Suprapubic skin (tissue), 4 donors: ENCODE results near the gene MDK. TPM values are rescaled to one million over a fixed set of nuclear protein-coding genes. Genes with fewer than 3 reads are reported as not detected.
A peak's percentile ranks its signal among the peaks of the same experiment; 100 is the strongest.

Experiments
- DNase-seq, 2 donors: peaks; one replicate each; pipeline ENCODE4 v3.0.0-alpha.2; 2019; ENCODE audit warnings: low spot score in 2 of 2
- H3K27ac ChIP-seq: fragments of 200-600 bp; sonication (generic); one replicate; pipeline ENCODE4 v1.5.1; 2019
- H3K27me3 ChIP-seq: fragments of 200-600 bp; sonication (generic); one replicate; pipeline ENCODE4 v1.5.1; 2019
- H3K36me3 ChIP-seq: fragments of 200-600 bp; sonication (generic); one replicate; pipeline ENCODE4 v1.5.1; 2019
- H3K4me1 ChIP-seq: fragments of 200-600 bp; sonication (generic); one replicate; pipeline ENCODE4 v1.5.1; 2019
- H3K4me3 ChIP-seq: fragments of 200-600 bp; sonication (generic); one replicate; pipeline ENCODE4 v1.5.1; 2019; ENCODE audit warnings: mild to moderate bottlenecking
- H3K9me3 ChIP-seq: fragments of 200-600 bp; sonication (generic); one replicate; pipeline ENCODE4 v1.5.1; 2019
- EP300 ChIP-seq: sonication (generic); formaldehyde crosslinking; IDR thresholded peaks from one replicate; pipeline ENCODE4 v1.6.1; 2017; ENCODE audit warnings: antibody characterized with exemption
- POLR2A ChIP-seq, 2 donors: fragments of 450-650 bp; IDR thresholded peaks; one replicate each; pipeline ENCODE4 v1.6.1; 2017; ENCODE audit warnings: antibody characterized with exemption in 2 of 2, mild to moderate bottlenecking in 2 of 2, moderate library complexity in 2 of 2
- POLR2AphosphoS5 ChIP-seq, 3 donors: sonication (generic); formaldehyde crosslinking; IDR thresholded peaks; one replicate each; pipeline ENCODE4 v1.6.1; 2017; ENCODE audit warnings: antibody characterized with exemption in 3 of 3
- WGBS: methylation state at CpG from one replicate; pipeline ENCODE4 v1.1.5; 2018; 5-methylcytosine and 5-hydroxymethylcytosine counted together
- total RNA-seq, 4 donors: library from RNA; depleted of rRNA; stranded (reverse); fragments of >200 nt; gene quantifications; one replicate each; pipeline ENCODE4 v1.1.0, GENCODE V29; 2016
- TF ChIP-seq, protein P1 (sequence below), 2 donors: fragments of 200-600 bp in 1 of 2; fragments of 450-650 bp in 1 of 2; sonication (generic) in 1 of 2; IDR thresholded peaks; one replicate each; pipeline ENCODE4 v1.5.1; 2016 to 2019; ENCODE audit warnings: antibody characterized with exemption in 2 of 2, mild to moderate bottlenecking in 1 of 2, moderate library complexity in 1 of 2

The MDK gene
- total RNA-seq, 4 donors from 2014 or later: 9.1 to 22.6 (median 13.9) TPM

- peak overlapping the region; percentile 13 for H3K4me3 ChIP-seq
- H3K27me3 ChIP-seq: no peaks in the 10 kb centered on the region
- no peaks in the 10 kb centered on the region for H3K9me3 ChIP-seq
- H3K4me1 ChIP-seq: peaks cover 76% of the 10 kb centered on the region
- TF ChIP-seq EP300: no peak
- TF ChIP-seq, protein P1, sequence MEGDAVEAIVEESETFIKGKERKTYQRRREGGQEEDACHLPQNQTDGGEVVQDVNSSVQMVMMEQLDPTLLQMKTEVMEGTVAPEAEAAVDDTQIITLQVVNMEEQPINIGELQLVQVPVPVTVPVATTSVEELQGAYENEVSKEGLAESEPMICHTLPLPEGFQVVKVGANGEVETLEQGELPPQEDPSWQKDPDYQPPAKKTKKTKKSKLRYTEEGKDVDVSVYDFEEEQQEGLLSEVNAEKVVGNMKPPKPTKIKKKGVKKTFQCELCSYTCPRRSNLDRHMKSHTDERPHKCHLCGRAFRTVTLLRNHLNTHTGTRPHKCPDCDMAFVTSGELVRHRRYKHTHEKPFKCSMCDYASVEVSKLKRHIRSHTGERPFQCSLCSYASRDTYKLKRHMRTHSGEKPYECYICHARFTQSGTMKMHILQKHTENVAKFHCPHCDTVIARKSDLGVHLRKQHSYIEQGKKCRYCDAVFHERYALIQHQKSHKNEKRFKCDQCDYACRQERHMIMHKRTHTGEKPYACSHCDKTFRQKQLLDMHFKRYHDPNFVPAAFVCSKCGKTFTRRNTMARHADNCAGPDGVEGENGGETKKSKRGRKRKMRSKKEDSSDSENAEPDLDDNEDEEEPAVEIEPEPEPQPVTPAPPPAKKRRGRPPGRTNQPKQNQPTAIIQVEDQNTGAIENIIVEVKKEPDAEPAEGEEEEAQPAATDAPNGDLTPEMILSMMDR (IDR thresholded peaks at IDR 0.05): peak; percentile 76 to 92
- H3K36me3 ChIP-seq: no peaks in the 10 kb centered on the region
- no peak for DNase-seq
- H3K27ac ChIP-seq: peak overlapping the region; percentile 69
- WGBS: 46% methylated on average over 32 of the region's 33 CpGs
Measured at GRCh38 chr11:46352063-46352841, 29.2 kb upstream of the MDK start.

DNA sequence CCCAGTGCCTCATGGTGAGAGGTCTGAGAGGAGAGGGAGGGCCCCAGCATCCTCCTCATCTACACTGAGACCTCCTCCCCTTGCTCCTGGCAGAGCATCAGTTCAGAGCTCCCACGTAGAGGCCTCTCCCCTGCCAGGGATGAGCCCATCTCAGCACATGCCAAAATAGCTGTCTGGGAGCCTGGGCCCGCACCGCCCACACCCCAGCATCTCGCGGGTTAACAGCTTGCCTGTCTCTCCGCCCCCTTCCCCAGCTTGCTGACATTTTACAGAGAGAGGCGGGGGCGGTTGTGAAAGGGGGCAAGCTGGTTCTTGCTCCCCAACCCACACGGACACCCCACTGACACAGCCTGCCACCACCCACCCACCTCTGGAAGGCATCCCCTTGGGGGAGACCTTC is 27.8 kb upstream of the MDK start:
- H3K27ac ChIP-seq: peak overlapping the region; percentile 69
- TF ChIP-seq, protein P1 (IDR thresholded peaks at IDR 0.05): no peak
- TF ChIP-seq POLR2AphosphoS5 (IDR thresholded peaks at IDR 0.05): no peak
- TF ChIP-seq POLR2A (IDR thresholded peaks at IDR 0.05): no peak
- no peak for TF ChIP-seq EP300
- no peak for DNase-seq
- no peaks in the 10 kb centered on the region for H3K36me3 ChIP-seq
- no peaks in the 10 kb centered on the region for H3K27me3 ChIP-seq
- H3K9me3 ChIP-seq: no peaks in the 10 kb centered on the region
- no CpG with 5 or more reads among the region's 9 CpGs for WGBS
- peaks cover 71% of the 10 kb centered on the region for H3K4me1 ChIP-seq
- H3K4me3 ChIP-seq: no peak overlapping the region

GRCh38 chr11:46356924-46357482 is 24.5 kb upstream of the MDK start:
- Histone ChIP-seq H3K27ac (peak overlapping the region; percentile 4), H3K27me3 (no peaks in the 10 kb centered on the region), H3K4me3 (no peak overlapping the region), H3K9me3 (no peaks in the 10 kb centered on the region), H3K36me3 (no peaks in the 10 kb centered on the region), H3K4me1 (peaks cover 59% of the 10 kb centered on the region)
- no peak for TF ChIP-seq POLR2AphosphoS5 (IDR thresholded peaks at IDR 0.05)
- TF ChIP-seq POLR2A (IDR thresholded peaks at IDR 0.05): no peak
- no peak for TF ChIP-seq EP300
- TF ChIP-seq, protein P1 (IDR thresholded peaks at IDR 0.05): no peak
- no peak for DNase-seq
- 77% methylated on average over 7 of the region's 7 CpGs for WGBS

DNA sequence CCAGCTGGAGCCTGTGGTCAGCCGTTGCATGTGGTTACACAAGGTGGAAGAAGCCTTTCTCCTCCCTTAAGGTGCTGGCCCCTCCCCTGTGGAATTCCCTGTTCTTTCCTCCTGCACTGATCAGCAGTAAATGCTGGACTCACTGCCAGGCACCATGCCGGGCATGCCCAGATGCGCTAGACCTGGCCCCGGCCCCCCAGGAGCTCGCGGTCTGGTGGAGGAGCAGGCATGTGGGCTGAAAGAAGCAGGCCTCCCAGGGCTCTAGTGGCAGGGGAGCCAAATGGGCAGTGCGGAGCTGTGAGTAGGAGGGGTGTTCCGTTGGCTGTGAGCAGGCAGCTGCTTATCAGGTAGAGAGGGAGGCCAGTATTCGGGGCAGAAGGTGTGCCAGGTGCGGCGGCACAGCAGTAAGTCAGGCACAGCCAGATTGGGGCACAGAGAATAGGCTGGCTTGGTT is 24.0 kb upstream of the MDK start:
- no peak for DNase-seq
- WGBS: 52% methylated on average over 11 of the region's 11 CpGs
- H3K36me3 ChIP-seq: no peaks in the 10 kb centered on the region
- no peaks in the 10 kb centered on the region for H3K9me3 ChIP-seq
- H3K27ac ChIP-seq: peak overlapping the region; percentile 4
- TF ChIP-seq POLR2AphosphoS5 (IDR thresholded peaks at IDR 0.05): no peak
- no peak for TF ChIP-seq POLR2A (IDR thresholded peaks at IDR 0.05)
- TF ChIP-seq, protein P1 (IDR thresholded peaks at IDR 0.05): no peak
- TF ChIP-seq EP300: no peak
- no peak overlapping the region for H3K4me3 ChIP-seq
- H3K4me1 ChIP-seq: peaks cover 59% of the 10 kb centered on the region
- no peaks in the 10 kb centered on the region for H3K27me3 ChIP-seq

- TF ChIP-seq EP300 (no peak), POLR2AphosphoS5 (IDR thresholded peaks at IDR 0.05) (no peak), POLR2A (IDR thresholded peaks at IDR 0.05) (no peak)
- TF ChIP-seq, protein P1 (IDR thresholded peaks at IDR 0.05): no peak
- WGBS: 74% methylated on average over 1 of the region's 1 CpG
- Histone ChIP-seq H3K4me1 (peaks cover 66% of the 10 kb centered on the region), H3K36me3 (no peaks in the 10 kb centered on the region), H3K27me3 (no peaks in the 10 kb centered on the region), H3K27ac (no peak overlapping the region), H3K4me3 (no peak overlapping the region), H3K9me3 (no peaks in the 10 kb centered on the region)
- DNase-seq: no peak
Measured at GRCh38 chr11:46359953-46360352, 21.5 kb upstream of the MDK start.
